Testis (tissue), 2 donors: ENCODE measurements around the gene B3GALNT1.

ENCODE experiments used
- POLR2A ChIP-seq: fragments of 450-650 bp; IDR thresholded peaks from one replicate; pipeline ENCODE4 v1.6.1; 2017; ENCODE audit warnings: antibody characterized with exemption, mild to moderate bottlenecking, moderate library complexity
- TF ChIP-seq, protein P1 (sequence below), 3 experiments: fragments of 450-650 bp in 2 of 3; fragments of 200-600 bp in 1 of 3; sonication (generic) in 1 of 3; IDR thresholded peaks; one replicate each; pipeline ENCODE4 v1.5.1; 2016 to 2019; ENCODE audit warnings: antibody characterized with exemption in 3 of 3, mild to moderate bottlenecking in 2 of 3, moderate library complexity in 1 of 3

DNA sequence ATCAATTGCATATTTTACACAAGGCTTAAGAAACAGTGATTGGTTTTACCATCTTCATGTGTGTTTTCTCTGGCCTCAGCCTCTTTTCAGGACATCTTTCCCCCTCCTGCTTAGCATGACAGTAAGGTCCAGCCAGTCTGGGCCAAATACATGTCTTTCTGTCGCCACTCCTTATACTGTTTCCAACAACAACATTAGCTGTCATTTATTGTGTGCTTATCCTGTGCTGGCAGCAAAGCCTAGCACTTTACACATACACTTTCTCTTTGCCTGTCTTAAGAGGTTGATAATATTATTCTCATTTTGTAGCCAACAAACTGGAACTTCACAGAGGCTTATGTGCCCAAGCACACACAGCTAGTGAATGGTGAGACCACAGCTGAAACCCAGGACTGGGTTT lies 37.8 kb downstream of the B3GALNT1 start:
- TF ChIP-seq, protein P1, sequence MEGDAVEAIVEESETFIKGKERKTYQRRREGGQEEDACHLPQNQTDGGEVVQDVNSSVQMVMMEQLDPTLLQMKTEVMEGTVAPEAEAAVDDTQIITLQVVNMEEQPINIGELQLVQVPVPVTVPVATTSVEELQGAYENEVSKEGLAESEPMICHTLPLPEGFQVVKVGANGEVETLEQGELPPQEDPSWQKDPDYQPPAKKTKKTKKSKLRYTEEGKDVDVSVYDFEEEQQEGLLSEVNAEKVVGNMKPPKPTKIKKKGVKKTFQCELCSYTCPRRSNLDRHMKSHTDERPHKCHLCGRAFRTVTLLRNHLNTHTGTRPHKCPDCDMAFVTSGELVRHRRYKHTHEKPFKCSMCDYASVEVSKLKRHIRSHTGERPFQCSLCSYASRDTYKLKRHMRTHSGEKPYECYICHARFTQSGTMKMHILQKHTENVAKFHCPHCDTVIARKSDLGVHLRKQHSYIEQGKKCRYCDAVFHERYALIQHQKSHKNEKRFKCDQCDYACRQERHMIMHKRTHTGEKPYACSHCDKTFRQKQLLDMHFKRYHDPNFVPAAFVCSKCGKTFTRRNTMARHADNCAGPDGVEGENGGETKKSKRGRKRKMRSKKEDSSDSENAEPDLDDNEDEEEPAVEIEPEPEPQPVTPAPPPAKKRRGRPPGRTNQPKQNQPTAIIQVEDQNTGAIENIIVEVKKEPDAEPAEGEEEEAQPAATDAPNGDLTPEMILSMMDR (IDR thresholded peaks at IDR 0.05) = no peak
- TF ChIP-seq POLR2A = no peak
